K562 (cell line): ENCODE data around the gene FOXO3. TPM values are rescaled to one million over a fixed set of nuclear protein-coding genes. Genes with fewer than 3 reads are reported as not detected.

Experiments
- BCL6 ChIP-seq: fragments of 250-450 bp; sonication (Bioruptor Pico); IDR thresholded peaks from 2 replicates; pipeline ENCODE4 v1.4.0; 2020
- BRF1 ChIP-seq: IDR thresholded peaks from 3 replicates; pipeline ENCODE4 v1.6.1; 2011; ENCODE audit warnings: borderline replicate concordance, mild to moderate bottlenecking; ENCODE audit not compliant: insufficient read length; ENCODE audit errors: extremely low read depth
- CBX2 ChIP-seq: fragments of 200-600 bp; sonication (generic); IDR thresholded peaks from one replicate; pipeline ENCODE4 v1.6.1; 2012; ENCODE audit warnings: mild to moderate bottlenecking, low read length, inconsistent platforms; ENCODE audit not compliant: insufficient read depth, poor library complexity, severe bottlenecking
- CREBBP ChIP-seq: IDR thresholded peaks from one replicate; pipeline ENCODE4 v1.6.1; 2012; ENCODE audit warnings: low read depth, mild to moderate bottlenecking, control low read depth, inconsistent platforms, low read length
- DPF2 ChIP-seq: fragments of 450-650 bp; IDR thresholded peaks from 2 replicates; pipeline ENCODE4 v1.6.1; 2016
- EHMT2 ChIP-seq: fragments of 450-650 bp; IDR thresholded peaks from 2 replicates; pipeline ENCODE4 v1.6.1; 2018; ENCODE audit warnings: antibody characterized with exemption
- ELF4 ChIP-seq: fragments of 450-650 bp; formaldehyde crosslinking; IDR thresholded peaks from 2 replicates; pipeline ENCODE4 v1.4.0; 2022; ENCODE audit warnings: missing genetic modification characterization
- JUNB ChIP-seq: fragments of 450-650 bp; formaldehyde crosslinking; conservative IDR thresholded peaks from 2 replicates; pipeline ENCODE4 v1.4.0; 2020; ENCODE audit warnings: mild to moderate bottlenecking
- KDM5B ChIP-seq: fragments of 200-600 bp; sonication (generic); IDR thresholded peaks from 2 replicates; pipeline ENCODE4 v1.6.1; 2012; ENCODE audit warnings: low read depth, mild to moderate bottlenecking, moderate library complexity, low read length, control low read depth, inconsistent platforms; ENCODE audit not compliant: insufficient replicate concordance
- NCOR1 ChIP-seq: fragments of 450-650 bp; IDR thresholded peaks from 2 replicates; pipeline ENCODE4 v1.6.1; 2016; ENCODE audit warnings: mild to moderate bottlenecking, moderate library complexity
- NR2C2 ChIP-seq, 2 experiments: fragments of 200-800 bp in 1 of 2; sonication (Bioruptor generic) in 1 of 2; sonication (generic) in 1 of 2; formaldehyde crosslinking in 1 of 2; IDR thresholded peaks; 2 replicates each; pipeline versions ENCODE4 v1.6.1 to v1.8.0; 2016 to 2022; ENCODE audit warnings: mild to moderate bottlenecking in 1 of 2, missing compliant biosample characterization in 1 of 2, missing genetic modification characterization in 1 of 2, missing genetic modification reagents in 1 of 2
- RB1 ChIP-seq: fragments of 450-650 bp; IDR thresholded peaks from 2 replicates; pipeline ENCODE4 v1.6.1; 2017; ENCODE audit warnings: low read depth, mild to moderate bottlenecking
- RFX1 ChIP-seq: fragments of 450-650 bp; IDR thresholded peaks from 2 replicates; pipeline ENCODE4 v1.6.1; 2016; ENCODE audit warnings: mild to moderate bottlenecking, moderate library complexity
- SMARCC2 ChIP-seq: fragments of 450-650 bp; IDR thresholded peaks from 2 replicates; pipeline ENCODE4 v1.6.1; 2017; ENCODE audit warnings: antibody characterized with exemption, moderate library complexity, mild to moderate bottlenecking, low read depth
- SOX6 ChIP-seq: fragments of 450-650 bp; IDR thresholded peaks from 2 replicates; pipeline ENCODE4 v1.6.1; 2014; ENCODE audit warnings: mild to moderate bottlenecking
- TAL1 ChIP-seq: fragments of 450-650 bp; IDR thresholded peaks from 2 replicates; pipeline ENCODE4 v1.6.1; 2016; ENCODE audit warnings: mild to moderate bottlenecking
- TEAD1 ChIP-seq, 2 experiments: fragments of 450-650 bp in 1 of 2; sonication (generic) in 1 of 2; formaldehyde crosslinking; IDR thresholded peaks; 2 replicates each; pipeline versions ENCODE4 v1.4.0 to v1.8.0; 2020 to 2022; ENCODE audit warnings: mild to moderate bottlenecking in 2 of 2, missing genetic modification reagents in 1 of 2
- ZC3H4 ChIP-seq: sonication (generic); formaldehyde crosslinking; IDR thresholded peaks from 2 replicates; pipeline ENCODE4 v1.9.0; 2021; ENCODE audit warnings: missing genetic modification reagents, borderline replicate concordance
- ZNF3 ChIP-seq: fragments of 250-450 bp; sonication (Bioruptor Pico); IDR thresholded peaks from 2 replicates; pipeline ENCODE4 v1.5.0; 2021; ENCODE audit warnings: mild to moderate bottlenecking, moderate library complexity
- ZNF696 ChIP-seq: fragments of 250-450 bp; sonication (Bioruptor Pico); conservative IDR thresholded peaks from 2 replicates; pipeline ENCODE4 v1.4.0; 2020; ENCODE audit warnings: mild to moderate bottlenecking, moderate library complexity
- ZNF77 ChIP-seq: fragments of 250-450 bp; sonication (Bioruptor Pico); IDR thresholded peaks from 2 replicates; pipeline ENCODE4 v1.5.0; 2020
- ZNF785 ChIP-seq: fragments of 250-450 bp; sonication (Bioruptor Pico); IDR thresholded peaks from 2 replicates; pipeline ENCODE4 v1.4.0; 2020; ENCODE audit warnings: mild to moderate bottlenecking
- ZSCAN32 ChIP-seq: fragments of 450-650 bp; formaldehyde crosslinking; IDR thresholded peaks from 2 replicates; pipeline ENCODE4 v1.4.0; 2020; ENCODE audit warnings: mild to moderate bottlenecking, moderate library complexity
- polyA plus RNA-seq, 8 experiments: library from polyadenylated mRNA; depleted of rRNA in 4 of 8; stranded (reverse) in 5 of 8; unstranded in 3 of 8; fragments of >200 nt; fragmentation: Nextera tagmentation in 2 of 8; fragmentation: Illumina TruSeq in 1 of 8; extraction: Ambion mirVana in 2 of 8; extraction: Trizol in 1 of 8; gene quantifications; 2 replicates each; pipeline versions ENCODE4 v1.2.1 to v1.2.3, GENCODE V29; 2011 to 2014; ENCODE audit warnings: inconsistent platforms in 1 of 8, missing spikeins in 1 of 8
- total RNA-seq, 7 experiments: library from RNA; depleted of rRNA in 6 of 7; stranded (reverse); fragments of >200 nt in 6 of 7; fragmentation: Illumina TruSeq in 2 of 7; extraction: Trizol in 2 of 7; gene quantifications; 2 replicates each; pipeline versions ENCODE4 v1.2.1 to v1.2.3, GENCODE V29; 2011 to 2021; ENCODE audit warnings: low replicate concordance in 1 of 7
- TF ChIP-seq, protein P1 (sequence below): sonication (generic); formaldehyde crosslinking; IDR thresholded peaks from 2 replicates; pipeline ENCODE4 v1.8.0; 2022; ENCODE audit warnings: mild to moderate bottlenecking, missing genetic modification reagents
- TF ChIP-seq, protein P2 (sequence below): sonication (generic); formaldehyde crosslinking; IDR thresholded peaks from 2 replicates; pipeline ENCODE4 v1.8.0; 2022; ENCODE audit warnings: missing genetic modification reagents, mild to moderate bottlenecking, borderline replicate concordance
- TF ChIP-seq, protein P3 (sequence below): fragments of 200-800 bp; sonication (Bioruptor generic); IDR thresholded peaks from 2 replicates; pipeline ENCODE4 v1.6.1; 2017; ENCODE audit warnings: missing genetic modification characterization, missing compliant biosample characterization
- TF ChIP-seq, protein P4 (sequence below): IDR thresholded peaks from 2 replicates; pipeline ENCODE4 v1.6.1; 2014; ENCODE audit warnings: antibody characterized with exemption

FOXO3 gene
- total and polyA plus RNA-seq, 9 of the 15 experiments (the other 6 are each of a cell fraction or from before 2014, with no cell fraction given): 3.0 to 14.6 (median 6.0) TPM

DNA sequence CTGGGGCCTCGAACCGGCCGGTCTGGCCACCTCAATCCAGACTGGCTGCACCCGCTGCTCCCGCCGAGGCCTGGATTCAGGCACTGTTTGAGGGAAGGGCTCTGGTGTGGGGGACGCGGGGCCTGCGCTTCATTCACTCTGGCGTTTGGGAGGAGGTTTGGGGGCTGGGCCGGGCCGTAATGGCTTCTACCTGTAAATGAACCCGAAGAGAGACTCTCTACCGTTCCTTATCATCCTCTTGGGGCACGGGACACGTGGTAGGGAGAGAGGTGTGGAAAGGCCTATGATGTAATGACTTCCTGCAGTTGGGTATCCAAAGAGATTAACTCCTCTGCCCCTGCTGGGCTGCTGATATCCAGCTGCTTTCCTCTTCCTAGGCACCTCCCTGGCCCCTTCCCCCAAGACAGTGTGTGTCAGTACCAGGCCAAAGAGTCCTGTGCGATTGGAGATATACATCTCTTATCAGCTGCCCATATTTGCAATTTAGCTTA is 1.8 kb downstream of the FOXO3 start (continued):
- TF ChIP-seq SMARCC2: no peak
- no peak for TF ChIP-seq RB1
- no peak for TF ChIP-seq ELF4 (CRISPR knock-in tag)
- TF ChIP-seq, protein P1, sequence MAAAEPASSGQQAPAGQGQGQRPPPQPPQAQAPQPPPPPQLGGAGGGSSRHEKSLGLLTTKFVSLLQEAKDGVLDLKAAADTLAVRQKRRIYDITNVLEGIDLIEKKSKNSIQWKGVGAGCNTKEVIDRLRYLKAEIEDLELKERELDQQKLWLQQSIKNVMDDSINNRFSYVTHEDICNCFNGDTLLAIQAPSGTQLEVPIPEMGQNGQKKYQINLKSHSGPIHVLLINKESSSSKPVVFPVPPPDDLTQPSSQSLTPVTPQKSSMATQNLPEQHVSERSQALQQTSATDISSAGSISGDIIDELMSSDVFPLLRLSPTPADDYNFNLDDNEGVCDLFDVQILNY (CRISPR knock-in tag): no peak
- TF ChIP-seq JUNB (CRISPR knock-in tag): no peak
- no peak for TF ChIP-seq ZNF77 (CRISPR knock-in tag)
- peak; percentile 88 for TF ChIP-seq DPF2
- no peak for TF ChIP-seq BRF1
- TF ChIP-seq ZC3H4 (CRISPR knock-in tag): no peak
- TF ChIP-seq ZNF696: no peak
- TF ChIP-seq EHMT2: 0 out of 2 replicates have a peak, but pooled peaks have one; percentile 17
- TF ChIP-seq ZNF3 (CRISPR knock-in tag): no peak
- TF ChIP-seq SOX6: peak; percentile 83
- TF ChIP-seq CBX2: no peak
- no peak; a peak in 1 of 4 replicates for TF ChIP-seq TEAD1 (CRISPR knock-in tag; IDR thresholded peaks at IDR 0.05)
- TF ChIP-seq NR2C2 (CRISPR knock-in tag; IDR thresholded peaks at IDR 0.05): no peak
- peak; percentile 39; the same call in 1 of the 2 replicates for TF ChIP-seq NR2C2 (tag; IDR thresholded peaks at IDR 0.05)
- TF ChIP-seq, protein P2, sequence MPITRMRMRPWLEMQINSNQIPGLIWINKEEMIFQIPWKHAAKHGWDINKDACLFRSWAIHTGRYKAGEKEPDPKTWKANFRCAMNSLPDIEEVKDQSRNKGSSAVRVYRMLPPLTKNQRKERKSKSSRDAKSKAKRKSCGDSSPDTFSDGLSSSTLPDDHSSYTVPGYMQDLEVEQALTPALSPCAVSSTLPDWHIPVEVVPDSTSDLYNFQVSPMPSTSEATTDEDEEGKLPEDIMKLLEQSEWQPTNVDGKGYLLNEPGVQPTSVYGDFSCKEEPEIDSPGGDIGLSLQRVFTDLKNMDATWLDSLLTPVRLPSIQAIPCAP (CRISPR knock-in tag): no peak
- no peak; the same call in 1 of the 2 replicates for TF ChIP-seq RFX1
- TF ChIP-seq, protein P3, sequence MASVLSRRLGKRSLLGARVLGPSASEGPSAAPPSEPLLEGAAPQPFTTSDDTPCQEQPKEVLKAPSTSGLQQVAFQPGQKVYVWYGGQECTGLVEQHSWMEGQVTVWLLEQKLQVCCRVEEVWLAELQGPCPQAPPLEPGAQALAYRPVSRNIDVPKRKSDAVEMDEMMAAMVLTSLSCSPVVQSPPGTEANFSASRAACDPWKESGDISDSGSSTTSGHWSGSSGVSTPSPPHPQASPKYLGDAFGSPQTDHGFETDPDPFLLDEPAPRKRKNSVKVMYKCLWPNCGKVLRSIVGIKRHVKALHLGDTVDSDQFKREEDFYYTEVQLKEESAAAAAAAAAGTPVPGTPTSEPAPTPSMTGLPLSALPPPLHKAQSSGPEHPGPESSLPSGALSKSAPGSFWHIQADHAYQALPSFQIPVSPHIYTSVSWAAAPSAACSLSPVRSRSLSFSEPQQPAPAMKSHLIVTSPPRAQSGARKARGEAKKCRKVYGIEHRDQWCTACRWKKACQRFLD (CRISPR knock-in tag): peak; percentile 75
- TF ChIP-seq CREBBP: no peak
- TF ChIP-seq ZSCAN32 (CRISPR knock-in tag): 0 out of 2 replicates have a peak, but pooled peaks have one; percentile 8
- TF ChIP-seq KDM5B: no peak
- peak; percentile 81 for TF ChIP-seq NCOR1
- TF ChIP-seq, protein P4, sequence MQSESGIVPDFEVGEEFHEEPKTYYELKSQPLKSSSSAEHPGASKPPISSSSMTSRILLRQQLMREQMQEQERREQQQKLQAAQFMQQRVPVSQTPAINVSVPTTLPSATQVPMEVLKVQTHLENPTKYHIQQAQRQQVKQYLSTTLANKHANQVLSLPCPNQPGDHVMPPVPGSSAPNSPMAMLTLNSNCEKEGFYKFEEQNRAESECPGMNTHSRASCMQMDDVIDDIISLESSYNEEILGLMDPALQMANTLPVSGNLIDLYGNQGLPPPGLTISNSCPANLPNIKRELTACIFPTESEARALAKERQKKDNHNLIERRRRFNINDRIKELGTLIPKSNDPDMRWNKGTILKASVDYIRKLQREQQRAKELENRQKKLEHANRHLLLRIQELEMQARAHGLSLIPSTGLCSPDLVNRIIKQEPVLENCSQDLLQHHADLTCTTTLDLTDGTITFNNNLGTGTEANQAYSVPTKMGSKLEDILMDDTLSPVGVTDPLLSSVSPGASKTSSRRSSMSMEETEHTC: peak; percentile 41; the same call in 1 of the 2 replicates
- no peak for TF ChIP-seq BCL6 (CRISPR knock-in tag)
- no peak for TF ChIP-seq ZNF785
- peak; percentile 76 for TF ChIP-seq TAL1
